Stimulated activated naive B cell treated with anti-CD40 and anti-IgM and Interleukin-4, amounts not matched to agents 10 μg/mL and 1 μg/mL and 100 μg/mL, for 72 hours (primary cell): ENCODE measurements around the gene MPP3.

Experiments
- ATAC-seq, 2 donors: fragments of 150-1000 bp; cut with Tn5 transposase; replicated peaks; 2 replicates each; pipeline ENCODE4 v1.10.0; 2021; ENCODE audit warnings: moderate library complexity in 1 of 2
- DNase-seq: peaks from one replicate; pipeline ENCODE4 v3.0.0; 2021
- H3K27ac Mint-ChIP-seq: one replicate; pipeline ENCODE4 v1.8.0; 2022; ENCODE audit warnings: mild to moderate bottlenecking, mixed read lengths
- H3K27me3 Mint-ChIP-seq, 2 donors: one replicate each; pipeline ENCODE4 v1.8.0; 2022; ENCODE audit warnings: mixed read lengths in 2 of 2
- H3K36me3 Mint-ChIP-seq, 2 donors: one replicate each; pipeline ENCODE4 v1.8.0; 2022; ENCODE audit warnings: mixed read lengths in 2 of 2, mild to moderate bottlenecking in 1 of 2
- H3K4me1 Mint-ChIP-seq, 2 donors: one replicate each; pipeline ENCODE4 v1.8.0; 2022; ENCODE audit warnings: mixed read lengths in 2 of 2, mild to moderate bottlenecking in 1 of 2
- H3K4me3 Mint-ChIP-seq, 2 donors: one replicate each; pipeline ENCODE4 v1.8.0; 2022; ENCODE audit warnings: mild to moderate bottlenecking in 2 of 2, mixed read lengths in 2 of 2, moderate library complexity in 1 of 2
- H3K9me3 Mint-ChIP-seq, 2 donors: one replicate each; pipeline ENCODE4 v1.8.0; 2022; ENCODE audit warnings: mixed read lengths in 2 of 2, mild to moderate bottlenecking in 1 of 2

Gene MPP3

GRCh38 chr17:43831633-43832032 is 1.3 kb downstream of the MPP3 start:
- Mint-ChIP-seq H3K27me3 (peaks cover 60 to 80% of the 10 kb centered on the region in 2 donors), H3K9me3 (no peaks in the 10 kb centered on the region), H3K27ac (no peak overlapping the region), H3K36me3 (peaks cover 0 to 4% of the 10 kb centered on the region in 2 donors), H3K4me1 (peaks cover 13 to 24% of the 10 kb centered on the region in 2 donors), H3K4me3 (no peak overlapping the region)
- DNase-seq = no peak
- no peak for ATAC-seq

GRCh38 chr17:43830510-43831140 is 2.3 kb downstream of the MPP3 start:
- Mint-ChIP-seq H3K27me3 (peaks cover 54 to 71% of the 10 kb centered on the region in 2 donors), H3K36me3 (peaks cover 0 to 4% of the 10 kb centered on the region in 2 donors), H3K4me1 (peaks cover 13 to 24% of the 10 kb centered on the region in 2 donors), H3K27ac (no peak overlapping the region), H3K4me3 (no peak overlapping the region), H3K9me3 (no peaks in the 10 kb centered on the region)
- ATAC-seq (peak; percentile 76 to 90), DNase-seq (peak; percentile 21)

- Mint-ChIP-seq H3K27me3 (peaks cover 54 to 63% of the 10 kb centered on the region in 2 donors), H3K27ac (no peak overlapping the region), H3K4me1 (peaks cover 13 to 24% of the 10 kb centered on the region in 2 donors), H3K9me3 (no peaks in the 10 kb centered on the region), H3K36me3 (peaks cover 0 to 4% of the 10 kb centered on the region in 2 donors), H3K4me3 (no peak overlapping the region)
- ATAC-seq = no peak
- DNase-seq = no peak
These were observed 3.2 kb downstream of the MPP3 start for GRCh38 chr17:43829738-43830137.

GRCh38 chr17:43827596-43827995 is 5.3 kb downstream of the MPP3 start:
- no peaks in the 10 kb centered on the region for H3K9me3 Mint-ChIP-seq
- no peak overlapping the region for H3K4me3 Mint-ChIP-seq
- ATAC-seq (no peak), DNase-seq (no peak)
- no peak overlapping the region for H3K27ac Mint-ChIP-seq
- H3K27me3 Mint-ChIP-seq = peaks cover 40 to 47% of the 10 kb centered on the region in 2 donors
- no peaks in the 10 kb centered on the region for H3K36me3 Mint-ChIP-seq
- H3K4me1 Mint-ChIP-seq = peaks cover 8 to 13% of the 10 kb centered on the region in 2 donors

- Mint-ChIP-seq H3K27me3 (peaks cover 28 to 33% of the 10 kb centered on the region in 2 donors), H3K4me3 (no peak overlapping the region), H3K27ac (no peak overlapping the region), H3K36me3 (no peaks in the 10 kb centered on the region), H3K9me3 (no peaks in the 10 kb centered on the region), H3K4me1 (peaks cover 5 to 6% of the 10 kb centered on the region in 2 donors)
- ATAC-seq = no peak
- DNase-seq = no peak
These were observed 6.7 kb downstream of the MPP3 start for GRCh38 chr17:43826206-43826605.

GRCh38 chr17:43825567-43825966 is 7.4 kb downstream of the MPP3 start:
- H3K27ac Mint-ChIP-seq = no peak overlapping the region
- H3K9me3 Mint-ChIP-seq = no peaks in the 10 kb centered on the region
- no peaks in the 10 kb centered on the region for H3K36me3 Mint-ChIP-seq
- DNase-seq (no peak), ATAC-seq (no peak)
- H3K4me3 Mint-ChIP-seq = no peak overlapping the region
- H3K27me3 Mint-ChIP-seq = peaks cover 21 to 27% of the 10 kb centered on the region in 2 donors
- peaks cover under 1 to 3% of the 10 kb centered on the region in 2 donors for H3K4me1 Mint-ChIP-seq

GRCh38 chr17:43823350-43824084 is 9.4 kb downstream of the MPP3 start:
- no peak overlapping the region for H3K4me3 Mint-ChIP-seq
- no peaks in the 10 kb centered on the region for H3K9me3 Mint-ChIP-seq
- ATAC-seq (no peak), DNase-seq (no peak)
- H3K36me3 Mint-ChIP-seq = no peaks in the 10 kb centered on the region
- H3K27me3 Mint-ChIP-seq = peaks cover 6 to 7% of the 10 kb centered on the region in 2 donors
- H3K4me1 Mint-ChIP-seq = no peaks in the 10 kb centered on the region
- no peak overlapping the region for H3K27ac Mint-ChIP-seq

- DNase-seq (no peak), ATAC-seq (no peak)
- Mint-ChIP-seq H3K36me3 (no peaks in the 10 kb centered on the region), H3K27ac (no peak overlapping the region), H3K4me3 (no peak overlapping the region), H3K9me3 (no peaks in the 10 kb centered on the region), H3K4me1 (no peaks in the 10 kb centered on the region), H3K27me3 (peaks cover 2 to 3% of the 10 kb centered on the region in 2 donors)
These were observed 10.3 kb downstream of the MPP3 start for GRCh38 chr17:43822570-43823190.

- H3K4me1 Mint-ChIP-seq = no peaks in the 10 kb centered on the region
- no peaks in the 10 kb centered on the region for H3K36me3 Mint-ChIP-seq
- H3K27me3 Mint-ChIP-seq = no peaks in the 10 kb centered on the region
- DNase-seq (no peak), ATAC-seq (no peak)
- no peak overlapping the region for H3K27ac Mint-ChIP-seq
- no peaks in the 10 kb centered on the region for H3K9me3 Mint-ChIP-seq
- H3K4me3 Mint-ChIP-seq = no peak overlapping the region
These were observed 12.2 kb downstream of the MPP3 start for GRCh38 chr17:43820759-43821158.

- Mint-ChIP-seq H3K4me3 (no peak overlapping the region), H3K27ac (no peak overlapping the region), H3K27me3 (no peaks in the 10 kb centered on the region), H3K9me3 (no peaks in the 10 kb centered on the region), H3K4me1 (no peaks in the 10 kb centered on the region), H3K36me3 (no peaks in the 10 kb centered on the region)
- no peak for DNase-seq
- ATAC-seq = no peak
These were observed 14.0 kb downstream of the MPP3 start for GRCh38 chr17:43818966-43819365.

- DNase-seq (no peak), ATAC-seq (no peak)
- Mint-ChIP-seq H3K36me3 (no peaks in the 10 kb centered on the region), H3K27me3 (peaks cover 6 to 7% of the 10 kb centered on the region in 2 donors), H3K9me3 (no peaks in the 10 kb centered on the region), H3K4me1 (no peaks in the 10 kb centered on the region), H3K27ac (no peak overlapping the region), H3K4me3 (no peak overlapping the region)
These were observed 15.1 kb downstream of the MPP3 start for GRCh38 chr17:43817826-43818225.

- Mint-ChIP-seq H3K4me3 (no peak overlapping the region), H3K36me3 (no peaks in the 10 kb centered on the region), H3K27ac (no peak overlapping the region), H3K4me1 (no peaks in the 10 kb centered on the region), H3K9me3 (no peaks in the 10 kb centered on the region), H3K27me3 (peaks cover 10 to 15% of the 10 kb centered on the region in 2 donors)
- ATAC-seq = no peak
- DNase-seq = no peak
These were observed 16.3 kb downstream of the MPP3 start for GRCh38 chr17:43816336-43817320.

GRCh38 chr17:43814714-43815113 is 18.2 kb downstream of the MPP3 start:
- H3K4me1 Mint-ChIP-seq = no peaks in the 10 kb centered on the region
- DNase-seq (no peak), ATAC-seq (no peak)
- H3K36me3 Mint-ChIP-seq = no peaks in the 10 kb centered on the region
- no peaks in the 10 kb centered on the region for H3K9me3 Mint-ChIP-seq
- H3K27ac Mint-ChIP-seq = no peak overlapping the region
- no peak overlapping the region for H3K4me3 Mint-ChIP-seq
- peaks cover 15 to 16% of the 10 kb centered on the region in 2 donors for H3K27me3 Mint-ChIP-seq

GRCh38 chr17:43814026-43814425 is 18.9 kb downstream of the MPP3 start:
- H3K27ac Mint-ChIP-seq = no peak overlapping the region
- no peak for ATAC-seq
- peaks cover 15 to 16% of the 10 kb centered on the region in 2 donors for H3K27me3 Mint-ChIP-seq
- DNase-seq = no peak
- no peaks in the 10 kb centered on the region for H3K4me1 Mint-ChIP-seq
- H3K36me3 Mint-ChIP-seq = no peaks in the 10 kb centered on the region
- no peak overlapping the region for H3K4me3 Mint-ChIP-seq
- no peaks in the 10 kb centered on the region for H3K9me3 Mint-ChIP-seq
